Measurements from ENCODE around the gene KLK10. TPM values are rescaled to one million over a fixed set of nuclear protein-coding genes. Genes with fewer than 3 reads are reported as not detected.
"Not testable (repeated sequence)": the region's sequence is repeated elsewhere in the genome, so short reads cannot be mapped to it uniquely, and the experiment has no call there.

Gene KLK10
- total RNA-seq, 1 donor from 2014 or later: not detected

- intact Hi-C loops (cut with micrococcal nuclease): no loop called here
These were observed 16.8 kb downstream of the KLK10 start for GRCh38 chr19:51002542-51003311.

GRCh38 chr19:51002089-51002532 is 17.4 kb downstream of the KLK10 start:
- intact Hi-C loops (cut with micrococcal nuclease): no loop called here

- intact Hi-C loops (cut with micrococcal nuclease): no loop called here
These were observed 18.0 kb downstream of the KLK10 start, which contains the start of gene KLK8 for GRCh38 chr19:51001515-51001914. KLK8 (minus strand) TSS chr19:51001604; CDS start chr19:51001167, 437 bp downstream.

DNA sequence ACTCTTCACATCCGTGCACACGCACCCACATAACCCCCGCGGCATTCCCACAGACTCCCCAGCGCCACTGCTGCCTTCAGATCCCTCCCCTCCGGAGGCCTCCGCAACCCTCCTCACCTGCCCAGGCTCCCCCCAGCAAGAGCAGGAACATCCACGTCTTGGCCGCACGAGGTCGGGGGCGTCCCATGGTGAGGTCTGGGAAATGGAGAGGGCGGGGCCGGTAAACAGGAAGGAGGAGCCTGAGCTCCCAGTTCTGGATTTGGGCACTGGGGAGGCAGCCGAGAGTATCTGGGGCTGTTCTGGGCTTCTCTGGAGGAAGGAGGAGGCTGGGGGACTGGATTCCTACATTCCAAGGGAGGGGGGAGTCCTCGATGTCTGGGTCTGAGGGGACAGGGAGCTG is 18.5 kb downstream of the KLK10 start:
- intact Hi-C loops (cut with micrococcal nuclease): no loop called here

DNA sequence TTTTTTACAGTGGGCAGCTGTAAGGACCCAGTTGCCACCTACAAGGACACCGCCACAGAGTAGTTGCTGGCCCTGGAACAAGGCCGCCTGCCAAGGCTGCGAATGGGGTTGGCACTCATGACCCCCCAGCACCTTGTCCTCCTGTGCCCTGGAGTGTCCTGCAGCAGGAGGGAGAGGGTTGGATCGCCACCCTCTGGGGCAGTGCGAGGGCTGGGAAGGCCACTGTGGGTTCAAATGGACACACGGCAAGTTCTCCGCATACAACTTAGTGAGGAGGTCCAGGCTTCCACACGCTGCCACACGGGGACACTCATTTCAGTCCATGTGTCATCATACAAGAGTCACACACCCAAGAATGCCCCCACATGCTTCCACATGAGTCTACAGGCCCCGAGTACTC is 19.1 kb downstream of the KLK10 start:
- intact Hi-C loops (cut with micrococcal nuclease): no loop called here

GRCh38 chr19:50998686-50999085 is 20.8 kb downstream of the KLK10 start:
- intact Hi-C loops (cut with micrococcal nuclease): no loop called here

DNA sequence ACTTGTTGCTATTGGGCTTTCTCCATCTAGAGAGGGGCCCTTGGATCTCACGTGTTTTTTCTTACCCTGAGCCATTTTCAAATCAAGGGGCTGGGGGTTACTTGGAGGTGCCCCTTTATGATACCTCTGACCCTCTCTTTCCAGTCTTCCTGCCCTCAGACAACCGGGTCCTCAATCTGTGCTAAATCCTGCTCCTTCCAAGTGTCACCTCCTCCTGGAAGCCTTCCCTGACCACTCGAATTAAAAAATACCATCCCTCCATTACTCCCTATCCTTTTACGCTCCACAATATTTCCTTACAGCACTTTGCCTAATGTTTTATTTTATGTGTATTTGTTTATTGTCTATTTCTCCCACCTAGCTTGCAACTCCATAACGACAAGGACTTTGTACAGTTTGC is 21.4 kb downstream of the KLK10 start:
- intact Hi-C loops (cut with micrococcal nuclease): no loop called here

DNA sequence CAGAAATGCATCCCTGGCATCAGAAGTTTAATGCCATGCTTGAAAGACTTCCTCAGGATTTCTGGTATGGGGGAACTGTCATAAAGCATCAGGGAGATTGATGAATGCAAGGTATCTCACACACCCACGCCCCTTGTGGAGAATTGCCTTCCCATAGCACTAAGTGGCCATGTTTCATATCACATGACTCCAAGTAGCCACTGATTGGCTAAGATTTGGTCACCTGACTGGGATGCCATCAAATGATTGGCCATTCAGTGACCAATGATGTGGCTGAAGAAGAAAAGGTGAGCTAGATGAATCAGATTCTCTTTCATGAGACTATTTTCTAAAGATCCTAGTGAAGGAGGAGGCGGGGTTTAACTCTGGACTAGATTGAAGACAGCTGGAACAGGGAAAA is 25.4 kb downstream of the KLK10 start:
- intact Hi-C loops (cut with micrococcal nuclease): no loop called here

GRCh38 chr19:50992666-50993035 is 26.9 kb downstream of the KLK10 start:
- intact Hi-C loops (cut with micrococcal nuclease): no loop called here

DNA sequence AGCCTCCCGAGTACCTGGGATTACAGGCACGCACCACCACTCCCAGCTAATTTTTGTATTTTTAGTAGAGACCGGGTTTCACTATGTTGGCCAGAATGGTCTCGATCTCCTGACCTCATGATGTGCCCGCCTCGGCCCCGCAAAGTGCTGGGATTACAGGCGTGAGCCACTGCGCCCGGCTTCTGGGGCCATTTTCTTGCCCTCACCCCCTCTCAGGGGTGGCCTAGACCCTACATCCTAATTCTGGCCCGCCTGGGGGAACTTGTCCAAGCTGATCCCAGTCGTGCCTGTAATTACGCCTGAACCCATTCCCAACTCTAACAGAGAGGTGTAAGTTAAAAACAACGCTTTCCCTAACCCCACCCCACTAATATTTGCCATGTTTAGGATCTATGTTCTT is 35.1 kb downstream of the KLK10 start:
- intact Hi-C loops (cut with micrococcal nuclease): not testable (repeated sequence)

DNA sequence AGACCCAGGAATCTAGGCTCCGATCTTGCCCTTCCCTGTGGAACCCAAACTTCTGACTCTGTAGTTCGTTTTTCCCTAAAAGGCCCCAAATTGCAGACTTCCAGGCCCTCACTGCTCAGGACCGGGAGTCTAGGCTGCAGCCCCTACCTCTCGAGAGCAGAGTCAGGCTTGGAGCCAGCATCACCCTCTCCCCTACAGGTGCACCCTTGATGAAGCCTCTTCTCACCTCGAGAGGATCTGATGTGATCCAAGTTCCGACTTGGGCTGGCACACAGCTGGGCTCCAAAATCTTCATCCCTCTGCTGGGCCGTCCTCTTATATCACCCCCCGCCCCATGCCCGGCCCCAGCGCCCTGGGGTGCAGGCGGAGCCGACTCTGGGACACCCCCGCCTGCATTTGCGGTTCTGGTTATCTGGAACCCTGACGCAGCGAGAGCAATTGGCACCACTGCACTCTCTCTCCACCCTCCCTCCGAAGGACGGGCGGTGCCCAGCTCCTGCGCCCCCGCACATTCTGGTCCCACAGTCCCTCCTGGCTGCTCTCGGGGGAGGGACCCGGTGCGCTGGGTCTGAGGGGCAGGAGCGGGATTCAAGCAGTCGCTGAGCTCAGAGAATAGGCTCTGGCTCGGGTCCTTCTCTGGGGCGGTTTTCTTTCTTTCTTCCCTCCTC is 35.8 kb downstream of the KLK10 start, which contains the start of gene KLK7:
KLK7 (minus strand) TSS at position 293 of the 668 bp plus-strand sequence. CDS start 1,518 bp downstream, outside the sequence.
- intact Hi-C loops (cut with micrococcal nuclease): no loop called here

- intact Hi-C loops (cut with micrococcal nuclease): no loop called here
These were observed 37.3 kb downstream of the KLK10 start for GRCh38 chr19:50982186-50982585.

DNA sequence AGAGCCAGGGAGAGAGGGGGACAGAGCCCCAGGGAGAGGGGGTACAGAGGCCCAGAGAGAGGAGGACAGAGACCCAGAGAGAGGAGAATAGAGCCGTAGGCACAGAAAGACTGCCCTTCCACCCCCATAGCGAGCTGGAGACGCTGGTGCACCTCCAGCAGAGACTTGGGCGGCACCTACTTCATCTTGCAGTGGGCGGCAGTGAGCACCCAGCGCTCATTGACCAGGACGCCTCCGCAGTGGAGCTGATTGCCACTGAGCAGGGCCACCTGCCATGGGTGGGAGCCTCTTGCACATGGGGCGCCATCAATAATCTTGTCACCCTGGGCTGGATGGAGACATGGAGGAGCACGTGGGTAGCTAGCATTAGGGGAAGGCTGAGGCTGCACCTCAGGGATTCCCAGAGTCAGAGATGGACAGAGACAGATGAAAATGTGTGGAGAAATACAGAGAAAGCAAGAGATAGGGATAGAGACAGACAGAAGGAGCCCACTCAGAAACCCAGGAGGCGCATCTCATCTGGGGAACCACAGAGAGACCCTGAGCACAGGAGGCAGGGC is 37.8 kb downstream of the KLK10 start:
- intact Hi-C loops (cut with micrococcal nuclease): no loop called here

- intact Hi-C loops (cut with micrococcal nuclease): no loop called here
These were observed 39.3 kb downstream of the KLK10 start for GRCh38 chr19:50980208-50980607.

GRCh38 chr19:50979758-50980157 is 39.8 kb downstream of the KLK10 start:
- intact Hi-C loops (cut with micrococcal nuclease): no loop called here

DNA sequence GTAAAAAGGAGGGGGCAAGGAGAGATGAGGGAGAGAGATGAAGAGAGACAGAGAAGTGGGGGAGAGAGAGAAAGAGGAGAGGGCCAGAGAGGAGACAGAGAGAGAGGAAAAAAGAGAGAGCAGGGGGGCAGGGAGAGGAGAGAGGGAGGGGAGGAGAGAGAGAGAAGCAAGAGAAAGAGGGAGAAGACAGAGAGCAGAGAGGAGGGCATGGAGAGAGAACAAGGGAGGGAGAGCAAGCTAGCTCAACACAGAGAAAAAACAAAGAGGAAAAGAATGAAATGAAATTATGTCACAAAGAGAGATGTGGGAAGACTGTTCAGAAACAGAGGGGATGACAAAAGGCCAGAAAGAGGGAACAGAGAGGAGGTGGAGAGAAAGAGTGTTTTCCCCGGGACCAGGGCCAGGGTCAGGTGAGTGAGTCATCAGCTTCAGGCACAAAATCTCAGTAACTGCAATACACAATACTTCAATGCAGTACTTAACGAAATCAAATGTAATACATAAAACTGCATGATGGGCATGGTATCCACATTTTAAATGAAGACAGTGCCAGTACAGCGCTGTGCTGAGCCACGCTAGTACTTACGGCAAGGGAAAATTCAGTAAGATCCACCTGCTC is 40.6 kb downstream of the KLK10 start:
- intact Hi-C loops (cut with micrococcal nuclease): no loop called here

GRCh38 chr19:50977626-50978025 is 41.9 kb downstream of the KLK10 start:
- intact Hi-C loops (cut with micrococcal nuclease): no loop called here

- intact Hi-C loops (cut with micrococcal nuclease): no loop called here
These were observed 43.7 kb downstream of the KLK10 start for GRCh38 chr19:50975766-50976165.

DNA sequence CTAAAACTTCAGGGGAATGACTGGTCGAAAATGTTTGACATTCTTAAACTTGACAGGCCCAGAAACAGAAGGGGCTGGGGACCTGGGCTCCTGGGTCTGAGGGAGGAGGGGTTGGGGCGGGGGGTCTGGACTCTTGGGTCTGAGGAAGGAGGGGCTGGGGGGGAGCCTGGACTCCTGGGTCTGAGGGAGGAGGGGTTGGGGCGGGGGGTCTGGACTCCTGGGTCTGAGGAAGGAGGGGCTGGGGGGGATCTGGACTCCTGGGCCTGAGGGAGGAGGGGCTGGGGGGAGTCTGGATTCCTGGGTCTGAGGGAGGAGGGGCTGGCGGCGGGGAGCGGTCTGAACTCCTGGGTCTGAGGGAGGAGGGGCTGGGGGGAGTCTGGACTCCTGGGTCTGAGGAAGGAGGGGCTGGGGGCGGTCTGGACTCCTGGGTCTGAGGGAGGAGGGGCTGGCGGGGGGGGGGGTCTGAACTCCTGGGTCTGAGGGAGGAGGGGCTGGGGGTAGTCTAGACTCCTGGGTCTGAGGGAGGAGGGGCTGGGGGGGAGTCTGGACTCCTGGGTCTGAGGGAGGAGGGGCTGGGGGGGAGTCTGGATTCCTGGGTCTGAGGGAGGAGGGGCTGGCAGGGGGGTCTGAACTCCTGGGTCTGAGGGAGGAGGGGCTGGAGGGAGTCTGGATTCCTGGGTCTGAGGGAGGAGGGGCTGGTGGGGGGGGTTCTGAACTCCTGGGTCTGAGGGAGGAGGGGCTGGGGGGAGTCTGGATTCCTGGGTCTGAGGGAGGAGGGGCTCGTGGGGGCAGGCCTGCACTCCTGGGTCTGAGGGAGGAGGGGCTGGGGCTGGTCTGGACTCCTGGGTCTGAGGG is 44.6 kb downstream of the KLK10 start:
- intact Hi-C loops (cut with micrococcal nuclease): no loop called here

- intact Hi-C loops (cut with micrococcal nuclease): no loop called here
These were observed 46.6 kb downstream of the KLK10 start for GRCh38 chr19:50972795-50973376.

DNA sequence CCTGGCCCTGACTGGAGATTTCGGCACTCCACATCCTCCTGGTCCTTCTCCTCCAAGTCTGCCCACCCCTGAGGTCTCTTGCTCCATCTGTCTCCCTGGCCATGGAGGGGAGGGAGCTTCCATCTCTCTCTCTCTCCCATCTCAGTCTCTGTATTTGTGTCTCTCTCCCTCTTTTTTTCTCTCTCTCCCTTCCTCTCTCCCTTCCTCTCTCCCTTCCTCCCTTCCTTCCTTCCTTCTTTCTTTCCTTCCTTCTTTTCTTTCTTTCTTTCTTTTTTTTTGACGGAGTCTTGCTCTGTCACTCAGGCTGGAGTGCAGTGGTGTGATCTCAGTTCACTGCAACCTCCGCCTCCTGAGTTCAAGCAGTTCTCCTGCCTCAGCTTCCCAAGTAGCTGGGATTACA is 49.7 kb downstream of the KLK10 start:
- intact Hi-C loops (cut with micrococcal nuclease): not testable (repeated sequence)

Measured in T-helper 2 cell treated with Interferon-gamma antibody and Interleukin-4, amounts not matched to agents 100 ng/mL and 5 ng/mL, for 36 hours (primary cell).